GM12878 (cell line): ENCODE measurements around the gene TENT4B. TPM values are rescaled to one million over a fixed set of nuclear protein-coding genes. Genes with fewer than 3 reads are reported as not detected.

Source experiments
- ASH2L ChIP-seq: fragments of 300-600, 200-600 bp; sonication (generic); IDR thresholded peaks from 2 replicates; pipeline ENCODE4 v1.6.1; 2017; ENCODE audit warnings: low read depth, mild to moderate bottlenecking, borderline replicate concordance
- BRCA1 ChIP-seq: IDR thresholded peaks from 2 replicates; pipeline ENCODE4 v1.6.1; 2011; ENCODE audit warnings: low read depth, low read length, improper control_type of control experiment
- CBFB ChIP-seq: IDR thresholded peaks from 2 replicates; pipeline ENCODE4 v1.6.1; 2016; ENCODE audit warnings: antibody characterized with exemption, low read depth
- GABPA ChIP-seq: IDR thresholded peaks from 2 replicates; pipeline ENCODE4 v1.6.1; 2014; ENCODE audit warnings: antibody characterized with exemption, low read depth, mild to moderate bottlenecking, inconsistent platforms
- JUND ChIP-seq: IDR thresholded peaks from 2 replicates; pipeline ENCODE4 v1.6.1; 2012; ENCODE audit warnings: low read depth, mild to moderate bottlenecking, low read length, improper control_type of control experiment, moderate library complexity
- NFIC ChIP-seq: IDR thresholded peaks from 2 replicates; pipeline ENCODE4 v1.6.1; 2012; ENCODE audit warnings: low read depth, mild to moderate bottlenecking, inconsistent platforms, low read length, moderate library complexity
- NRF1 ChIP-seq: conservative IDR thresholded peaks from 2 replicates; pipeline ENCODE4 v1.6.1; 2011; ENCODE audit warnings: mild to moderate bottlenecking, low read depth, low read length, improper control_type of control experiment
- POLR2AphosphoS2 ChIP-seq: IDR thresholded peaks from 2 replicates; pipeline ENCODE4 v1.6.1; 2011; ENCODE audit warnings: low read depth, mild to moderate bottlenecking, low read length, improper control_type of control experiment, moderate library complexity
- SREBF1 ChIP-seq: IDR thresholded peaks from 2 replicates; pipeline ENCODE4 v1.6.1; 2012; ENCODE audit warnings: mild to moderate bottlenecking, low read length
- TCF12 ChIP-seq: IDR thresholded peaks from 2 replicates; pipeline ENCODE4 v1.6.1; 2011; ENCODE audit warnings: low read depth, mild to moderate bottlenecking, low read length
- TCF7 ChIP-seq: IDR thresholded peaks from 2 replicates; pipeline ENCODE4 v1.6.1; 2014; ENCODE audit warnings: antibody characterized with exemption, borderline replicate concordance
- polyA plus RNA-seq, 11 experiments: library from polyadenylated mRNA; depleted of rRNA in 4 of 11; unstranded in 6 of 11; stranded (reverse) in 5 of 11; fragments of >200 nt; fragmentation: Nextera tagmentation in 4 of 11; fragmentation: Illumina TruSeq in 1 of 11; extraction: Ambion mirVana in 4 of 11; extraction: Trizol in 1 of 11; gene quantifications; 1 replicate in 1 of 11; 2 replicates in 10 of 11; pipeline versions ENCODE4 v1.2.1 to v1.2.3, GENCODE V29; 2011 to 2016; ENCODE audit warnings: inconsistent platforms in 2 of 11, missing spikeins in 2 of 11, low read depth in 1 of 11
- total RNA-seq, 4 experiments: library from RNA; depleted of rRNA in 3 of 4; stranded (reverse); fragments of >200 nt in 3 of 4; fragmentation: Illumina TruSeq in 1 of 4; extraction: Trizol in 1 of 4; gene quantifications; 2 replicates each; pipeline versions ENCODE4 v1.2.1 to v1.2.3, GENCODE V29; 2013 to 2021
- TF ChIP-seq, protein P1 (sequence below): fragments of 450-650 bp; formaldehyde crosslinking; IDR thresholded peaks from 2 replicates; pipeline ENCODE4 v1.4.0; 2020; ENCODE audit warnings: mild to moderate bottlenecking, moderate library complexity
- TF ChIP-seq, protein P2 (sequence below): fragments of 450-650 bp; IDR thresholded peaks from 2 replicates; pipeline ENCODE4 v1.6.1; 2017; ENCODE audit warnings: mild to moderate bottlenecking, low read depth, inconsistent platforms; ENCODE audit not compliant: poor library complexity, severe bottlenecking
- TF ChIP-seq, protein P3 (sequence below): fragments of 450-650 bp; IDR thresholded peaks from 2 replicates; pipeline ENCODE4 v1.6.1; 2016; ENCODE audit warnings: mild to moderate bottlenecking, moderate library complexity, borderline replicate concordance
- TF ChIP-seq, protein P4 (sequence below): IDR thresholded peaks from 2 replicates; pipeline ENCODE4 v1.6.1; 2012; ENCODE audit warnings: low read depth, low read length, improper control_type of control experiment
- TF ChIP-seq, protein P5 (sequence below), 3 experiments: IDR thresholded peaks in 2 of 3; conservative IDR thresholded peaks in 1 of 3; 2 replicates each; pipeline ENCODE4 v1.5.1; 2011; ENCODE audit warnings: low read depth in 3 of 3, low read length in 3 of 3, mild to moderate bottlenecking in 3 of 3, control low read depth in 2 of 3, moderate library complexity in 2 of 3, inconsistent platforms in 1 of 3, mixed read lengths in 1 of 3; ENCODE audit not compliant: control insufficient read depth in 2 of 3, insufficient read depth in 1 of 3; ENCODE audit errors: extremely low read depth in 1 of 3

Gene TENT4B
- total and polyA plus RNA-seq, 10 of the 15 experiments (the other 5 are each of a cell fraction or from before 2014, with no cell fraction given), result 4.4 to 16.7 (median 10.8) TPM

DNA sequence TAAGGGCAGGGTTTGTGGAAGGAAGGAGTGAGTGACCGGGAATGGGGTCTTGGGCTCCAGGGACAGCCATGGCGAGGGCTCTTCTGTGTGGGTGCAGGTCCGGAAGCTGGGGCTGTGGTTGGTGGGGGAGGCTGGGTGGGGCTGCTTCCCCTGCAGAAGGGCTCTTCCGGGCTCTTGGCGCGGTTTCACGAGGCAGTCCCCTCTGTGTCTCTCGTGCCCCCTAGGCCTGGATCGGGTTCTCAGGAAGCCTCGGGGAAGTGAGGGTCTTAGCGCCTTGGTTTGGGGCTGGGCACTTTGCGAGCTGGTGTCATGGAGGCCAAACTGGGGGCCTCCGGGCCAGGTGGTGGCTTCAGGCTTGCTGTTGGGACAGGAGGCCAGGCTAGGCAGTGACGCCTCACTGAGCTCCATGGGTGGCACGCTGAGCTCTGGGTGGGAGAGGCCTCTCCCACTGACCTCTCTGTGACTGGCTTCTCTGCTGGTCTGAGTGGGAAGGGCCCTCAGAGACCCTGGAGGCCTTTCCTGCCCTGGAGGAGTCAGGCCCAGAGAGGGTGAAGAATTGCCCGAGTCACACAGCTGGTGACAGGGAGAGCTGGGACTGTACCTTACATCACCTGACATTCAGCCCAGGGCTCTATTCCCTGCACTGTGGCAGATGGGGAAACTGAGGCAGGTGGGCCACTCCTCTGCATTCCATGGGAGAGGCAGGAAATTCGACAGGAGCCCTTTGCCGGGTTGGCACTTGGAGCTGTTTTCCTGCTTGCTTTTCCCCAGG, 121.4 kb downstream of the TENT4B start (continued):
- TF ChIP-seq, protein P1, sequence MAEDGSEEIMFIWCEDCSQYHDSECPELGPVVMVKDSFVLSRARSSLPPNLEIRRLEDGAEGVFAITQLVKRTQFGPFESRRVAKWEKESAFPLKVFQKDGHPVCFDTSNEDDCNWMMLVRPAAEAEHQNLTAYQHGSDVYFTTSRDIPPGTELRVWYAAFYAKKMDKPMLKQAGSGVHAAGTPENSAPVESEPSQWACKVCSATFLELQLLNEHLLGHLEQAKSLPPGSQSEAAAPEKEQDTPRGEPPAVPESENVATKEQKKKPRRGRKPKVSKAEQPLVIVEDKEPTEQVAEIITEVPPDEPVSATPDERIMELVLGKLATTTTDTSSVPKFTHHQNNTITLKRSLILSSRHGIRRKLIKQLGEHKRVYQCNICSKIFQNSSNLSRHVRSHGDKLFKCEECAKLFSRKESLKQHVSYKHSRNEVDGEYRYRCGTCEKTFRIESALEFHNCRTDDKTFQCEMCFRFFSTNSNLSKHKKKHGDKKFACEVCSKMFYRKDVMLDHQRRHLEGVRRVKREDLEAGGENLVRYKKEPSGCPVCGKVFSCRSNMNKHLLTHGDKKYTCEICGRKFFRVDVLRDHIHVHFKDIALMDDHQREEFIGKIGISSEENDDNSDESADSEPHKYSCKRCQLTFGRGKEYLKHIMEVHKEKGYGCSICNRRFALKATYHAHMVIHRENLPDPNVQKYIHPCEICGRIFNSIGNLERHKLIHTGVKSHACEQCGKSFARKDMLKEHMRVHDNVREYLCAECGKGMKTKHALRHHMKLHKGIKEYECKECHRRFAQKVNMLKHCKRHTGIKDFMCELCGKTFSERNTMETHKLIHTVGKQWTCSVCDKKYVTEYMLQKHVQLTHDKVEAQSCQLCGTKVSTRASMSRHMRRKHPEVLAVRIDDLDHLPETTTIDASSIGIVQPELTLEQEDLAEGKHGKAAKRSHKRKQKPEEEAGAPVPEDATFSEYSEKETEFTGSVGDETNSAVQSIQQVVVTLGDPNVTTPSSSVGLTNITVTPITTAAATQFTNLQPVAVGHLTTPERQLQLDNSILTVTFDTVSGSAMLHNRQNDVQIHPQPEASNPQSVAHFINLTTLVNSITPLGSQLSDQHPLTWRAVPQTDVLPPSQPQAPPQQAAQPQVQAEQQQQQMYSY (CRISPR knock-in tag), result no peak
- TF ChIP-seq, protein P2, sequence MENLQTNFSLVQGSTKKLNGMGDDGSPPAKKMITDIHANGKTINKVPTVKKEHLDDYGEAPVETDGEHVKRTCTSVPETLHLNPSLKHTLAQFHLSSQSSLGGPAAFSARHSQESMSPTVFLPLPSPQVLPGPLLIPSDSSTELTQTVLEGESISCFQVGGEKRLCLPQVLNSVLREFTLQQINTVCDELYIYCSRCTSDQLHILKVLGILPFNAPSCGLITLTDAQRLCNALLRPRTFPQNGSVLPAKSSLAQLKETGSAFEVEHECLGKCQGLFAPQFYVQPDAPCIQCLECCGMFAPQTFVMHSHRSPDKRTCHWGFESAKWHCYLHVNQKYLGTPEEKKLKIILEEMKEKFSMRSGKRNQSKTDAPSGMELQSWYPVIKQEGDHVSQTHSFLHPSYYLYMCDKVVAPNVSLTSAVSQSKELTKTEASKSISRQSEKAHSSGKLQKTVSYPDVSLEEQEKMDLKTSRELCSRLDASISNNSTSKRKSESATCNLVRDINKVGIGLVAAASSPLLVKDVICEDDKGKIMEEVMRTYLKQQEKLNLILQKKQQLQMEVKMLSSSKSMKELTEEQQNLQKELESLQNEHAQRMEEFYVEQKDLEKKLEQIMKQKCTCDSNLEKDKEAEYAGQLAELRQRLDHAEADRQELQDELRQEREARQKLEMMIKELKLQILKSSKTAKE, result no peak
- TF ChIP-seq, protein P3, sequence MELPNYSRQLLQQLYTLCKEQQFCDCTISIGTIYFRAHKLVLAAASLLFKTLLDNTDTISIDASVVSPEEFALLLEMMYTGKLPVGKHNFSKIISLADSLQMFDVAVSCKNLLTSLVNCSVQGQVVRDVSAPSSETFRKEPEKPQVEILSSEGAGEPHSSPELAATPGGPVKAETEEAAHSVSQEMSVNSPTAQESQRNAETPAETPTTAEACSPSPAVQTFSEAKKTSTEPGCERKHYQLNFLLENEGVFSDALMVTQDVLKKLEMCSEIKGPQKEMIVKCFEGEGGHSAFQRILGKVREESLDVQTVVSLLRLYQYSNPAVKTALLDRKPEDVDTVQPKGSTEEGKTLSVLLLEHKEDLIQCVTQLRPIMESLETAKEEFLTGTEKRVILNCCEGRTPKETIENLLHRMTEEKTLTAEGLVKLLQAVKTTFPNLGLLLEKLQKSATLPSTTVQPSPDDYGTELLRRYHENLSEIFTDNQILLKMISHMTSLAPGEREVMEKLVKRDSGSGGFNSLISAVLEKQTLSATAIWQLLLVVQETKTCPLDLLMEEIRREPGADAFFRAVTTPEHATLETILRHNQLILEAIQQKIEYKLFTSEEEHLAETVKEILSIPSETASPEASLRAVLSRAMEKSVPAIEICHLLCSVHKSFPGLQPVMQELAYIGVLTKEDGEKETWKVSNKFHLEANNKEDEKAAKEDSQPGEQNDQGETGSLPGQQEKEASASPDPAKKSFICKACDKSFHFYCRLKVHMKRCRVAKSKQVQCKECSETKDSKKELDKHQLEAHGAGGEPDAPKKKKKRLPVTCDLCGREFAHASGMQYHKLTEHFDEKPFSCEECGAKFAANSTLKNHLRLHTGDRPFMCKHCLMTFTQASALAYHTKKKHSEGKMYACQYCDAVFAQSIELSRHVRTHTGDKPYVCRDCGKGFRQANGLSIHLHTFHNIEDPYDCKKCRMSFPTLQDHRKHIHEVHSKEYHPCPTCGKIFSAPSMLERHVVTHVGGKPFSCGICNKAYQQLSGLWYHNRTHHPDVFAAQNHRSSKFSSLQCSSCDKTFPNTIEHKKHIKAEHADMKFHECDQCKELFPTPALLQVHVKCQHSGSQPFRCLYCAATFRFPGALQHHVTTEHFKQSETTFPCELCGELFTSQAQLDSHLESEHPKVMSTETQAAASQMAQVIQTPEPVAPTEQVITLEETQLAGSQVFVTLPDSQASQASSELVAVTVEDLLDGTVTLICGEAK, result no peak
- TF ChIP-seq CBFB, result 0 out of 2 replicates have a peak, but pooled peaks have one; percentile 40
- TF ChIP-seq SREBF1, result no peak
- TF ChIP-seq NRF1, result no peak
- 0 out of 2 replicates have a peak, but pooled peaks have one; percentile 11 for TF ChIP-seq POLR2AphosphoS2
- no peak for TF ChIP-seq ASH2L
- TF ChIP-seq, protein P4, sequence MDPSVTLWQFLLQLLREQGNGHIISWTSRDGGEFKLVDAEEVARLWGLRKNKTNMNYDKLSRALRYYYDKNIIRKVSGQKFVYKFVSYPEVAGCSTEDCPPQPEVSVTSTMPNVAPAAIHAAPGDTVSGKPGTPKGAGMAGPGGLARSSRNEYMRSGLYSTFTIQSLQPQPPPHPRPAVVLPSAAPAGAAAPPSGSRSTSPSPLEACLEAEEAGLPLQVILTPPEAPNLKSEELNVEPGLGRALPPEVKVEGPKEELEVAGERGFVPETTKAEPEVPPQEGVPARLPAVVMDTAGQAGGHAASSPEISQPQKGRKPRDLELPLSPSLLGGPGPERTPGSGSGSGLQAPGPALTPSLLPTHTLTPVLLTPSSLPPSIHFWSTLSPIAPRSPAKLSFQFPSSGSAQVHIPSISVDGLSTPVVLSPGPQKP, result no peak
- TF ChIP-seq GABPA, result no peak
- no peak for TF ChIP-seq TCF12
- no peak for TF ChIP-seq JUND
- TF ChIP-seq, protein P5, sequence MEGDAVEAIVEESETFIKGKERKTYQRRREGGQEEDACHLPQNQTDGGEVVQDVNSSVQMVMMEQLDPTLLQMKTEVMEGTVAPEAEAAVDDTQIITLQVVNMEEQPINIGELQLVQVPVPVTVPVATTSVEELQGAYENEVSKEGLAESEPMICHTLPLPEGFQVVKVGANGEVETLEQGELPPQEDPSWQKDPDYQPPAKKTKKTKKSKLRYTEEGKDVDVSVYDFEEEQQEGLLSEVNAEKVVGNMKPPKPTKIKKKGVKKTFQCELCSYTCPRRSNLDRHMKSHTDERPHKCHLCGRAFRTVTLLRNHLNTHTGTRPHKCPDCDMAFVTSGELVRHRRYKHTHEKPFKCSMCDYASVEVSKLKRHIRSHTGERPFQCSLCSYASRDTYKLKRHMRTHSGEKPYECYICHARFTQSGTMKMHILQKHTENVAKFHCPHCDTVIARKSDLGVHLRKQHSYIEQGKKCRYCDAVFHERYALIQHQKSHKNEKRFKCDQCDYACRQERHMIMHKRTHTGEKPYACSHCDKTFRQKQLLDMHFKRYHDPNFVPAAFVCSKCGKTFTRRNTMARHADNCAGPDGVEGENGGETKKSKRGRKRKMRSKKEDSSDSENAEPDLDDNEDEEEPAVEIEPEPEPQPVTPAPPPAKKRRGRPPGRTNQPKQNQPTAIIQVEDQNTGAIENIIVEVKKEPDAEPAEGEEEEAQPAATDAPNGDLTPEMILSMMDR (IDR thresholded peaks at IDR 0.05 in 2 of 3, conservative IDR thresholded peaks at IDR 0.05 in 1 of 3; ENCODE audit: control insufficient read depth in 2 of 3, extremely low read depth in 1 of 3, insufficient read depth in 1 of 3, low read depth in 3 of 3, low read length in 3 of 3), result no peak
- no peak for TF ChIP-seq TCF7
- no peak for TF ChIP-seq BRCA1
- no peak for TF ChIP-seq NFIC
